Measurements from ENCODE around the gene QRICH2.
A peak's percentile ranks its signal among the peaks of the same experiment; 100 is the strongest.
"Not testable (repeated sequence)": the region's sequence is repeated elsewhere in the genome, so short reads cannot be mapped to it uniquely, and the experiment has no call there.

QRICH2 gene

GRCh38 chr17:76268991-76269981, 38.8 kb downstream of the QRICH2 start:
- Histone ChIP-seq H3K9me3 (ENCODE audit: severe bottlenecking) (no peaks in the 10 kb centered on the region), H3K36me3 (ENCODE audit: low read depth) (peaks cover 21% of the 10 kb centered on the region), H3K4me1 (ENCODE audit: insufficient read depth, poor library complexity, severe bottlenecking) (peaks cover 25% of the 10 kb centered on the region), H3K27me3 (ENCODE audit: insufficient read depth, poor library complexity, severe bottlenecking) (no peaks in the 10 kb centered on the region), H3K27ac (ENCODE audit: poor library complexity, severe bottlenecking) (peak overlapping the region; percentile 75), H3K4me3 (ENCODE audit: severe bottlenecking) (no peak overlapping the region)
- DNase-seq (ENCODE audit: low spot score) (no peak), ATAC-seq (ENCODE audit: low read depth) (no peak)
- TF ChIP-seq CTCF (IDR thresholded peaks at IDR 0.05; ENCODE audit: poor library complexity, severe bottlenecking), result no peak

GRCh38 chr17:76268015-76268749, 39.9 kb downstream of the QRICH2 start:
- DNase-seq (ENCODE audit: low spot score) (no peak), ATAC-seq (ENCODE audit: low read depth) (peak; percentile 5; the same call in 2 of the 3 replicates)
- Histone ChIP-seq H3K4me3 (ENCODE audit: severe bottlenecking) (no peak overlapping the region), H3K4me1 (ENCODE audit: insufficient read depth, poor library complexity, severe bottlenecking) (peaks cover 36% of the 10 kb centered on the region), H3K9me3 (ENCODE audit: severe bottlenecking) (no peaks in the 10 kb centered on the region), H3K27ac (ENCODE audit: poor library complexity, severe bottlenecking) (peak overlapping the region; percentile 75), H3K27me3 (ENCODE audit: insufficient read depth, poor library complexity, severe bottlenecking) (no peaks in the 10 kb centered on the region), H3K36me3 (ENCODE audit: low read depth) (peaks cover 21% of the 10 kb centered on the region)
- TF ChIP-seq CTCF (IDR thresholded peaks at IDR 0.05; ENCODE audit: poor library complexity, severe bottlenecking), result no peak

GRCh38 chr17:76267581-76268001, 40.5 kb downstream of the QRICH2 start:
- H3K4me3 ChIP-seq (ENCODE audit: severe bottlenecking); ATAC-seq (ENCODE audit: low read depth); H3K27me3 ChIP-seq (ENCODE audit: insufficient read depth, poor library complexity, severe bottlenecking); H3K9me3 ChIP-seq (ENCODE audit: severe bottlenecking); DNase-seq (ENCODE audit: low spot score): not testable (repeated sequence)
- H3K4me1 ChIP-seq (ENCODE audit: insufficient read depth, poor library complexity, severe bottlenecking), result peaks cover 42% of the 10 kb centered on the region
- H3K36me3 ChIP-seq (ENCODE audit: low read depth), result peaks cover 21% of the 10 kb centered on the region
- H3K27ac ChIP-seq (ENCODE audit: poor library complexity, severe bottlenecking), result peak overlapping the region; percentile 75

- ATAC-seq (ENCODE audit: low read depth) (no peak), DNase-seq (ENCODE audit: low spot score) (no peak)
- Histone ChIP-seq H3K36me3 (ENCODE audit: low read depth) (peaks cover 21% of the 10 kb centered on the region), H3K4me1 (ENCODE audit: insufficient read depth, poor library complexity, severe bottlenecking) (peaks cover 44% of the 10 kb centered on the region), H3K27me3 (ENCODE audit: insufficient read depth, poor library complexity, severe bottlenecking) (no peaks in the 10 kb centered on the region), H3K27ac (ENCODE audit: poor library complexity, severe bottlenecking) (peak overlapping the region; percentile 75), H3K4me3 (ENCODE audit: severe bottlenecking) (no peak overlapping the region), H3K9me3 (ENCODE audit: severe bottlenecking) (no peaks in the 10 kb centered on the region)
- no peak for TF ChIP-seq CTCF (IDR thresholded peaks at IDR 0.05; ENCODE audit: poor library complexity, severe bottlenecking)
Measured at GRCh38 chr17:76267051-76267576, 41.0 kb downstream of the QRICH2 start.

- TF ChIP-seq CTCF (IDR thresholded peaks at IDR 0.05; ENCODE audit: poor library complexity, severe bottlenecking), result no peak
- peak overlapping the region; percentile 99 for H3K4me3 ChIP-seq (ENCODE audit: severe bottlenecking)
- no peaks in the 10 kb centered on the region for H3K9me3 ChIP-seq (ENCODE audit: severe bottlenecking)
- H3K27me3 ChIP-seq (ENCODE audit: insufficient read depth, poor library complexity, severe bottlenecking), result no peaks in the 10 kb centered on the region
- ATAC-seq (ENCODE audit: low read depth) (no peak), DNase-seq (ENCODE audit: low spot score) (no peak)
- peaks cover 44% of the 10 kb centered on the region for H3K4me1 ChIP-seq (ENCODE audit: insufficient read depth, poor library complexity, severe bottlenecking)
- peak overlapping the region; percentile 75 for H3K27ac ChIP-seq (ENCODE audit: poor library complexity, severe bottlenecking)
- peaks cover 21% of the 10 kb centered on the region for H3K36me3 ChIP-seq (ENCODE audit: low read depth)
Measured at GRCh38 chr17:76266244-76266938, 41.7 kb downstream of the QRICH2 start.
